ENCODE results near the gene PHOX2B. TPM values are rescaled to one million over a fixed set of nuclear protein-coding genes. Genes with fewer than 3 reads are reported as not detected.

PHOX2B gene
- total and polyA plus RNA-seq, 2 of the 8 experiments (the other 6 are each of a cell fraction or from before 2014, with no cell fraction given), result not detected

DNA sequence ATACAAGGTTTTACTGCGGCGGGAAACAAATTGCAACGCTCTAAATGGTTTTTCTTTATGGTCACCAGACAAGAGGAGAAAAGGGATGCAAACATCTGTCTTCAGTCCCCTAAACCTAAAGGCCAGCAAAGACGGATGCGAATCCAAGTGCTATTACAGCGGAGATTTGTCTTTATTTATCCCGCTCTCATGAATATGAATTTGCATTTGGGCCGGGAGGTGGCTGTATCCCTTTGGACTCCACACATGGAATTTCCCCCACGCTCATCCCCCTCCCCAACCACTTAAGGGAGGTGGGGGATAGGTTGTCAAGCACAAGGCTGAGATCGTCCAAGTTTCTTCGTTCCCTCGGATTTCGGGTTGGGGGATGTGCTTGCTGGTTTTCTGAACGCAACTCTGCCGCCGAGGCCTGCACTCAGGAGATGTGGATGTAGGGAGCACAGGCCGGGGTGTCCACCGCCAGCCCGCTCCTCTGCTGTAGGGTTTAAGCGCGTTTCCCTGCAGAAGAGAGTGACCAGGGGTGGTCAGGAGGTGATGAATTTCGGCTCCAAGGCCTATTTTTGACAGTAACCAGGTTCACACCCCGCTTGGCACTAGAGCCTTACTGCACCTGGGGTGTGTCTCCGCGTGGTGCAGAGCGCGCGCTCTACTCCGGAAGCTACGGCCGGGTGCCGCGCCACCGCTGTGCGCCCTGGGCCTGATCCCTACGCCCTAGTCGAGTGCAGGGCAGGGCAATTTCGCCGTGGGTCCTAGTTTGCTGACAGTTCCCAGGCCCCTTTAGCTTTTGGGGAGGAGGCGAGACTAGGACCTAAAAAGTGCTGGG, 2.3 kb upstream of the PHOX2B start:
- Histone ChIP-seq H3K56ac (replicated peaks; ENCODE audit: insufficient read length, low read depth, low read length) (no peak overlapping the region), H3K27me3 (replicated peaks in 1 of 4; ENCODE audit: control insufficient read depth in 3 of 4, extremely low read depth in 1 of 4, insufficient read depth in 3 of 4, low read length in 3 of 4) (peaks cover 83 to 100% (median 97%) of the 10 kb centered on the region in 4 experiments), H2BK20ac (ENCODE audit: low read length) (no peak overlapping the region), H2AFZ (ENCODE audit: low read length) (no peak overlapping the region; the same call in 1 of the 2 replicates), H2BK12ac (ENCODE audit: low read depth, low read length) (peak overlapping the region; percentile 52; the same call in 1 of the 2 replicates), H3K23ac (ENCODE audit: insufficient read length) (no peak overlapping the region), H3K4me1 (replicated peaks in 1 of 4; ENCODE audit: control insufficient read depth in 3 of 4, insufficient read depth in 4 of 4, low read length in 3 of 4) (peaks cover 8 to 44% (median 21%) of the 10 kb centered on the region in 4 experiments), H3K79me1 (ENCODE audit: low read depth, low read length) (no peaks in the 10 kb centered on the region), H3K4me2 (ENCODE audit: insufficient read depth in 1 of 2, low read depth in 2 of 2, low read length in 2 of 2) (peak overlapping the region; percentile 93), H4K8ac (ENCODE audit: extremely low read depth, insufficient read depth, low read length) (no peak overlapping the region), H3K79me2 (ENCODE audit: control insufficient read depth in 1 of 2, insufficient read depth in 2 of 2, low read length in 2 of 2) (no peaks in the 10 kb centered on the region), H2BK5ac (ENCODE audit: low read depth, low read length) (peak overlapping the region; percentile 13; the same call in 1 of the 2 replicates), H3K23me2 (ENCODE audit: low read depth, low read length) (peaks cover 11% of the 10 kb centered on the region), H3K9me3 (ENCODE audit: insufficient read depth in 2 of 2, low read depth in 1 of 2, low read length in 1 of 2) (peaks cover 0 to 3% of the 10 kb centered on the region in 2 experiments; a peak in 1 of 4 replicates), H3K27ac (ENCODE audit: low read depth, low read length) (no peak overlapping the region), H3K36me3 (ENCODE audit: control insufficient read depth in 2 of 4, insufficient read depth in 4 of 4, low read length in 3 of 4) (peaks cover 0 to 7% (median 0%) of the 10 kb centered on the region in 4 experiments; a peak in 1 of 8 replicates), H2BK120ac (replicated peaks; ENCODE audit: low read depth, low read length) (no peak overlapping the region), H3K14ac (ENCODE audit: insufficient read length) (no peak overlapping the region), H4K20me1 (replicated peaks in 1 of 2; ENCODE audit: control insufficient read depth in 1 of 2, insufficient read depth in 2 of 2, low read length in 2 of 2) (peaks cover 7 to 22% of the 10 kb centered on the region in 2 experiments), H3K4me3 (ENCODE audit: extremely low read depth in 1 of 4, insufficient read depth in 2 of 4, low read depth in 3 of 4, low read length in 4 of 4) (peak overlapping the region; percentile 38 to 60 (median 48); a peak in 7 of 8 replicates), H3K4ac (replicated peaks; ENCODE audit: insufficient read length, low read depth, low read length) (no peak overlapping the region), H2BK15ac (ENCODE audit: low read length) (peak overlapping the region; percentile 32; the same call in 1 of the 2 replicates), H3K18ac (ENCODE audit: extremely low read depth, low read length) (no peak overlapping the region), H4K5ac (ENCODE audit: insufficient read length, low read depth, low read length) (no peak overlapping the region), H3K9ac (replicated peaks in 1 of 4; ENCODE audit: extremely low read depth in 1 of 4, low read depth in 3 of 4, low read length in 3 of 4) (no peak overlapping the region), H4K91ac (replicated peaks; ENCODE audit: insufficient read length, low read length) (no peak overlapping the region), H2AK5ac (ENCODE audit: low read depth, low read length) (no peak overlapping the region)
- ChIA-PET POLR2A (ENCODE audit: partially characterized antibody) (interaction anchor here (0.8 to 1.6 kb wide), 4 partner anchors 99 to 129 kb away, joined by 3 to 4 read pairs (median 4); no protein-coding TSS in a partner anchor), CTCF (ENCODE audit: partially characterized antibody) (interaction anchor here (0.7 to 1.7 kb wide), 10 partner anchors 24 to 136 kb away, joined by 3 to 7 read pairs (median 3); no protein-coding TSS in a partner anchor)
- WGBS, 2 experiments (ENCODE audit: extremely low coverage in 1 of 2, insufficient coverage in 1 of 2, insufficient read length in 1 of 2, insufficient replicate concordance in 2 of 2, low coverage in 1 of 2, low lambda C conversion rate in 2 of 2, missing lambda C conversion rate in 1 of 2), result 2% methylated on average over 40 of the region's 40 CpGs; no CpG with 5 or more reads in 1 of the 2 experiments
- no peak for FAIRE-seq
- peak in 1 of 2 experiments; percentile 71 for DNase-seq (ENCODE audit: low read depth in 1 of 2, low spot score in 2 of 2)
- TF ChIP-seq RBBP5 (IDR thresholded peaks at IDR 0.05; ENCODE audit: borderline replicate concordance, low read depth, low read length) (0 out of 2 replicates have a peak, but pooled peaks have one; percentile 31), RNF2 (IDR thresholded peaks at IDR 0.05; ENCODE audit: borderline replicate concordance, low read depth, low read length, missing control alignments, poor library complexity, severe bottlenecking) (peak; percentile 37), MAFK (IDR thresholded peaks at IDR 0.05; ENCODE audit: low read depth, low read length) (no peak), CHD2 (IDR thresholded peaks at IDR 0.05; ENCODE audit: low read length) (0 out of 2 replicates have a peak, but pooled peaks have one; percentile 20)
- TF ChIP-seq, protein P1, sequence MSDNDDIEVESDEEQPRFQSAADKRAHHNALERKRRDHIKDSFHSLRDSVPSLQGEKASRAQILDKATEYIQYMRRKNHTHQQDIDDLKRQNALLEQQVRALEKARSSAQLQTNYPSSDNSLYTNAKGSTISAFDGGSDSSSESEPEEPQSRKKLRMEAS (IDR thresholded peaks at IDR 0.05), result peak; percentile 51; the same call in 1 of the 2 replicates
- TF ChIP-seq, protein P2, sequence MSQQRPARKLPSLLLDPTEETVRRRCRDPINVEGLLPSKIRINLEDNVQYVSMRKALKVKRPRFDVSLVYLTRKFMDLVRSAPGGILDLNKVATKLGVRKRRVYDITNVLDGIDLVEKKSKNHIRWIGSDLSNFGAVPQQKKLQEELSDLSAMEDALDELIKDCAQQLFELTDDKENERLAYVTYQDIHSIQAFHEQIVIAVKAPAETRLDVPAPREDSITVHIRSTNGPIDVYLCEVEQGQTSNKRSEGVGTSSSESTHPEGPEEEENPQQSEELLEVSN (IDR thresholded peaks at IDR 0.05), result peak; percentile 59; the same call in 1 of the 2 replicates
